HG02763 (cell line): ENCODE results near the gene ADRA1B.

Experiments used
- ATAC-seq: cut with Tn5 transposase; IDR thresholded peaks from one replicate; pipeline ENCODE4 v1.9.1; 2021; ENCODE audit warnings: mild to moderate bottlenecking, moderate library complexity; ENCODE audit not compliant: unreplicated experiment

The ADRA1B gene

GRCh38 chr5:159915904-159916840 is at the start of gene ADRA1B:
Gene ADRA1B (plus strand): TSS chr5:159916482. CDS start chr5:159916906, 424 bp downstream.
- no peak for ATAC-seq

- no peak for ATAC-seq
These were observed 42.6 kb upstream of the ADRA1B start for GRCh38 chr5:159873680-159874079.

GRCh38 chr5:159874263-159874662 is 42.0 kb upstream of the ADRA1B start:
- no peak for ATAC-seq

- no peak for ATAC-seq
These were observed 39.3 kb upstream of the ADRA1B start for GRCh38 chr5:159877016-159877415.

GRCh38 chr5:159877894-159878448 is 38.3 kb upstream of the ADRA1B start:
- ATAC-seq: no peak

- no peak for ATAC-seq
These were observed 37.3 kb upstream of the ADRA1B start for GRCh38 chr5:159878988-159879471.

- ATAC-seq: no peak
These were observed 35.6 kb upstream of the ADRA1B start for GRCh38 chr5:159880676-159881075.

GRCh38 chr5:159881967-159882366 is 34.3 kb upstream of the ADRA1B start:
- ATAC-seq: no peak

- ATAC-seq: no peak
These were observed 32.7 kb upstream of the ADRA1B start for GRCh38 chr5:159883522-159883950.

GRCh38 chr5:159884917-159885620 is 31.2 kb upstream of the ADRA1B start:
- no peak for ATAC-seq

GRCh38 chr5:159886296-159886695 is 30.0 kb upstream of the ADRA1B start:
- ATAC-seq: no peak

- ATAC-seq: no peak
These were observed 29.2 kb upstream of the ADRA1B start for GRCh38 chr5:159887050-159887449.

GRCh38 chr5:159888860-159889259 is 27.4 kb upstream of the ADRA1B start:
- no peak for ATAC-seq

GRCh38 chr5:159890141-159890540 is 26.1 kb upstream of the ADRA1B start:
- ATAC-seq: no peak

GRCh38 chr5:159891371-159891770 is 24.9 kb upstream of the ADRA1B start:
- no peak for ATAC-seq

- ATAC-seq: no peak
These were observed 23.1 kb upstream of the ADRA1B start for GRCh38 chr5:159893040-159893695.

- no peak for ATAC-seq
These were observed 22.0 kb upstream of the ADRA1B start for GRCh38 chr5:159894149-159894720.

GRCh38 chr5:159897786-159898393 is 18.4 kb upstream of the ADRA1B start:
- no peak for ATAC-seq

GRCh38 chr5:159899067-159900049 is 16.9 kb upstream of the ADRA1B start:
- ATAC-seq: no peak
